HCT116 (cell line): ENCODE measurements around the gene FOXN1. TPM values are rescaled to one million over a fixed set of nuclear protein-coding genes. Genes with fewer than 3 reads are reported as not detected.

Experiments
- ATAC-seq: fragments of 200-7000 bp; cut with Tn5 transposase; 2 replicates; pipeline ENCODE4 v1.9.1; 2020; ENCODE audit warnings: mild to moderate bottlenecking, moderate library complexity
- BruUV-seq: library from RNA; stranded (reverse); fragments of 400-500 nt; replicated peaks from 2 replicates; lab custom pipeline; 2021; lab: Mats Ljungman, UMichigan
- CTCF ChIA-PET: fragments of 300-600 bp; sonication (Branson Sonifier 250); formaldehyde crosslinking; loops from one replicate; lab custom pipeline; 2021; ENCODE audit warnings: antibody characterized with exemption; lab: Charles Lee
- POLR2A ChIA-PET: fragments of 300-600, 350-600 bp; sonication (Branson Sonifier 250); formaldehyde crosslinking; loops from one replicate; lab custom pipeline; 2021; ENCODE audit warnings: antibody characterized with exemption; lab: Charles Lee
- RAD21 ChIA-PET, 2 experiments: fragments of 300-600 bp; sonication (Branson Sonifier 250); formaldehyde crosslinking; loops; one replicate each; lab custom pipeline; 2023; ENCODE audit warnings: low total read pairs in 2 of 2; ENCODE audit not compliant: uncharacterized antibody in 2 of 2, unreplicated experiment in 2 of 2, low non-redundant PET in 1 of 2; lab: Charles Lee
- DNase-seq: peaks from one replicate; pipeline ENCODE4 v3.0.0-alpha.2; 2010; ENCODE audit warnings: low read depth, low spot score
- H2AFZ ChIP-seq: fragments of 200-600 bp; shearing (Covaris generic), sonication (generic); 2 replicates; pipeline ENCODE4 v1.6.1; 2017; ENCODE audit warnings: low read depth, mixed run types, mixed read lengths, antibody characterized with exemption, low read length; ENCODE audit not compliant: poor library complexity, severe bottlenecking
- H3K27ac ChIP-seq: 2 replicates; pipeline ENCODE4 v1.5.1; 2012; ENCODE audit warnings: low read depth, low read length
- H3K27me3 ChIP-seq: fragments of 200-600 bp; sonication (generic); 2 replicates; pipeline ENCODE4 v1.6.1; 2016; ENCODE audit warnings: mixed run types, low read length, mixed read lengths; ENCODE audit not compliant: insufficient read depth
- H3K36me3 ChIP-seq, 2 experiments: fragments of 200-500 bp in 1 of 2; fragments of 200-600 bp in 1 of 2; sonication (Bioruptor generic) in 1 of 2; sonication (generic) in 1 of 2; 2 replicates each; pipeline versions ENCODE4 v1.5.1 to v1.6.1; 2014 to 2016; ENCODE audit warnings: low read length in 2 of 2, inconsistent platforms in 1 of 2, mixed read lengths in 1 of 2, mixed run types in 1 of 2; ENCODE audit not compliant: insufficient read depth in 2 of 2, control insufficient read depth in 1 of 2
- H3K4me1 ChIP-seq, 2 experiments: fragments of 200-600 bp in 1 of 2; sonication (generic) in 1 of 2; 2 replicates each; pipeline versions ENCODE4 v1.5.1 to v1.6.1; 2012 to 2017; ENCODE audit warnings: low read length in 2 of 2, inconsistent platforms in 1 of 2, mild to moderate bottlenecking in 1 of 2, mixed read lengths in 1 of 2, mixed run types in 1 of 2, moderate library complexity in 1 of 2; ENCODE audit not compliant: insufficient read depth in 2 of 2, control insufficient read depth in 1 of 2
- H3K4me2 ChIP-seq: fragments of 200-600 bp; sonication (generic); 2 replicates; pipeline ENCODE4 v1.6.1; 2017; ENCODE audit warnings: mixed run types, low read length, mixed read lengths
- H3K4me3 ChIP-seq, 2 experiments: fragments of 200-600 bp in 1 of 2; sonication (generic) in 1 of 2; replicated peaks in 1 of 2; 2 replicates each; pipeline ENCODE4 v1.5.1; 2011 to 2016; ENCODE audit warnings: low read length in 2 of 2, control low read depth in 1 of 2, low read depth in 1 of 2, mild to moderate bottlenecking in 1 of 2, mixed read lengths in 1 of 2, mixed run types in 1 of 2
- H3K79me2 ChIP-seq: fragments of 200-600 bp; sonication (generic); 2 replicates; pipeline ENCODE4 v1.6.1; 2017; ENCODE audit warnings: mild to moderate bottlenecking, mixed run types, low read length, moderate library complexity, mixed read lengths; ENCODE audit not compliant: insufficient read depth
- H3K9ac ChIP-seq: fragments of 200-600 bp; sonication (generic); 2 replicates; pipeline ENCODE4 v1.6.1; 2016; ENCODE audit warnings: low read length, mixed read lengths
- H3K9me2 ChIP-seq: fragments of 200-600 bp; sonication (generic), shearing (Covaris generic); 2 replicates; pipeline ENCODE4 v1.6.1; 2017; ENCODE audit warnings: mixed run types, mild to moderate bottlenecking, moderate library complexity; ENCODE audit not compliant: insufficient read depth
- H3K9me3 ChIP-seq, 2 experiments: fragments of 200-500 bp in 1 of 2; fragments of 200-600 bp in 1 of 2; sonication (Bioruptor generic) in 1 of 2; sonication (generic) in 1 of 2; 2 replicates each; pipeline ENCODE4 v1.6.1; 2014 to 2017; ENCODE audit warnings: low read length in 2 of 2, mixed read lengths in 2 of 2, inconsistent platforms in 1 of 2, low read depth in 1 of 2, mild to moderate bottlenecking in 1 of 2, mixed run types in 1 of 2, moderate library complexity in 1 of 2; ENCODE audit not compliant: control insufficient read depth in 1 of 2, insufficient read depth in 1 of 2
- H4K20me1 ChIP-seq: fragments of 200-600 bp; sonication (generic), shearing (Covaris generic); 2 replicates; pipeline ENCODE4 v1.6.1; 2017; ENCODE audit warnings: mixed run types, mild to moderate bottlenecking, moderate library complexity; ENCODE audit not compliant: insufficient read depth
- CEBPB ChIP-seq: IDR thresholded peaks from 2 replicates; pipeline ENCODE4 v1.6.1; 2012; ENCODE audit warnings: low read depth
- EGR1 ChIP-seq: IDR thresholded peaks from 2 replicates; pipeline ENCODE4 v1.6.1; 2012; ENCODE audit warnings: low read depth
- ELF1 ChIP-seq: IDR thresholded peaks from 2 replicates; pipeline ENCODE4 v1.6.1; 2012; ENCODE audit warnings: low read depth, borderline replicate concordance
- EZH2 ChIP-seq: fragments of 200-600 bp; sonication (generic); IDR thresholded peaks from 2 replicates; pipeline ENCODE4 v1.6.1; 2017; ENCODE audit warnings: antibody characterized with exemption, mixed run types
- FOSL1 ChIP-seq: IDR thresholded peaks from 2 replicates; pipeline ENCODE4 v1.6.1; 2012; ENCODE audit warnings: low read depth
- MAX ChIP-seq: IDR thresholded peaks from 2 replicates; pipeline ENCODE4 v1.6.1; 2012
- POLR2AphosphoS5 ChIP-seq: IDR thresholded peaks from 2 replicates; pipeline ENCODE4 v1.6.1; 2011; ENCODE audit warnings: mild to moderate bottlenecking, low read depth, low read length, moderate library complexity
- SIN3A ChIP-seq: IDR thresholded peaks from 2 replicates; pipeline ENCODE4 v1.6.1; 2012; ENCODE audit warnings: low read depth
- TCF7L2 ChIP-seq: IDR thresholded peaks from 2 replicates; pipeline ENCODE4 v1.7.0; 2011; ENCODE audit warnings: borderline replicate concordance, inconsistent platforms; ENCODE audit not compliant: insufficient read depth, insufficient read length; ENCODE audit errors: extremely low read depth
- ZBTB33 ChIP-seq: IDR thresholded peaks from 2 replicates; pipeline ENCODE4 v1.6.1; 2011; ENCODE audit warnings: mild to moderate bottlenecking, low read length, moderate library complexity; ENCODE audit not compliant: insufficient replicate concordance; ENCODE audit errors: extremely low read depth
- ZNF274 ChIP-seq: fragments of 200-500 bp; sonication (Bioruptor generic); IDR thresholded peaks from 2 replicates; pipeline ENCODE4 v1.6.1; 2014; ENCODE audit warnings: mild to moderate bottlenecking, low read depth, low read length, inconsistent platforms
- intact Hi-C: fragments of 100-400 bp; cut with micrococcal nuclease; formaldehyde crosslinking; loops from 2 replicates; pipeline ENCODE4 v1.10.0; 2022
- total RNA-seq: library from RNA; stranded (reverse); gene quantifications from one replicate; pipeline ENCODE4 v1.2.1, GENCODE V29; 2021; ENCODE audit not compliant: unreplicated experiment

FOXN1 gene
- total RNA-seq, 1 experiment from 2014 or later = not detected

- Histone ChIP-seq H3K79me2 (no peaks in the 10 kb centered on the region), H4K20me1 (no peaks in the 10 kb centered on the region), H3K9ac (no peak overlapping the region)
- no peak for DNase-seq
- TF ChIP-seq ZNF274 = no peak
- no peak for TF ChIP-seq ELF1
- no peak for TF ChIP-seq POLR2AphosphoS5
- no peak for TF ChIP-seq TCF7L2
- no peak for TF ChIP-seq FOSL1
- no peak for TF ChIP-seq EGR1
- no peak for TF ChIP-seq EZH2
- no peak for TF ChIP-seq ZBTB33
- TF ChIP-seq SIN3A = no peak
- TF ChIP-seq CEBPB = no peak
- no peak for TF ChIP-seq MAX
- TF ChIP-seq, all 23 proteins: peak for 0
- no peak for ATAC-seq
- Histone ChIP-seq H3K4me1 (no peaks in the 10 kb centered on the region; a peak in 1 of 4 replicates), H2AFZ (no peak overlapping the region), H3K4me3 (no peak overlapping the region), H3K9me2 (no peaks in the 10 kb centered on the region), H3K36me3 (no peaks in the 10 kb centered on the region), H3K9me3 (no peaks in the 10 kb centered on the region), H3K27me3 (no peaks in the 10 kb centered on the region), H3K4me2 (no peak overlapping the region), H3K27ac (no peak overlapping the region)
- ChIA-PET RAD21 (no interaction called here), POLR2A (no interaction called here), CTCF (no interaction called here)
- intact Hi-C loops = loop anchor here (10.0 kb wide), 1 partner anchor 177 kb away; no protein-coding TSS in a partner anchor
- BruUV-seq = no TSS peak
Measured at GRCh38 chr17:28497931-28498330, 8.2 kb upstream of the FOXN1 start.
